NCI-H748 treated with DMSO at 0.1 percent for 48 hours (cell line): ENCODE data around the gene TSPYL6.
"Not testable (repeated sequence)": the region's sequence is repeated elsewhere in the genome, so short reads cannot be mapped to it uniquely, and the experiment has no call there.

ENCODE experiments used
- DNase-seq: peaks from one replicate; lab custom pipeline; 2025; lab: John Stamatoyannopoulos, UW

The TSPYL6 gene

DNA sequence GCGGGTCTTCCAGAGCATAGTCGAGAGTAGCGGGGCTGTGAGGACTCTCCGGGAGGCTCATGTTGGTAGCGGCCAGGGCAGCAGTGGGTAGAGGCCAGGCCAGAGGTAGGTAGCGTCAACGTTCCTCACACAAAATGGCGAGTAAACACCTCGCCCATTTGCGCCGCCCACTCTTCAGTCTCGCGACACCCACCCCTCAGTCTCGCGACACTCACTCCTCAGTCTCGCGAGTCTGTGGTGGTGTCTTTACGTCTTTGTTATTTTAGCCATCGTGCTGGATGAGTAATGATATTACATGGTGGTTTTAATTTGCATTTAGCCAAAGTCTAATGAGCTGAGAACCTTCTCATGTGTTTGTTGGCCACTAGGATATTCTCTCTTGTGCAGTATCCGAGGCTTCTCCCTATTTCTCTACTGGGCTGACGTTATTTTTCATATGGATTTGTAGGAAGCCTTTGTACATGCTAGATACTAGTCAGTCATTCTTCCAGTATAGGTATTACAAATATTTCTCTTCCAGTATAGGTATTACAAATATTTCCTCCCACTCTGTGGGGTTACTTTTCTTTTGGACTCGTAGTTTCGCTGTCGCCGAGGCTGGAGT is at the start of gene TSPYL6:
TSS of gene TSPYL6 (minus strand) at position 139 of the 604 bp plus-strand sequence. CDS start at position 61, 78 bp downstream.
- DNase-seq, result no peak

GRCh38 chr2:54303631-54304030 is 47.6 kb upstream of the TSPYL6 start:
- no peak for DNase-seq

GRCh38 chr2:54298514-54298913 is 42.5 kb upstream of the TSPYL6 start:
- DNase-seq, result no peak

- DNase-seq, result no peak
Measured at GRCh38 chr2:54295911-54296310, 39.9 kb upstream of the TSPYL6 start.

- not testable (repeated sequence) for DNase-seq
Measured at GRCh38 chr2:54294665-54295064, 38.6 kb upstream of the TSPYL6 start.

DNA sequence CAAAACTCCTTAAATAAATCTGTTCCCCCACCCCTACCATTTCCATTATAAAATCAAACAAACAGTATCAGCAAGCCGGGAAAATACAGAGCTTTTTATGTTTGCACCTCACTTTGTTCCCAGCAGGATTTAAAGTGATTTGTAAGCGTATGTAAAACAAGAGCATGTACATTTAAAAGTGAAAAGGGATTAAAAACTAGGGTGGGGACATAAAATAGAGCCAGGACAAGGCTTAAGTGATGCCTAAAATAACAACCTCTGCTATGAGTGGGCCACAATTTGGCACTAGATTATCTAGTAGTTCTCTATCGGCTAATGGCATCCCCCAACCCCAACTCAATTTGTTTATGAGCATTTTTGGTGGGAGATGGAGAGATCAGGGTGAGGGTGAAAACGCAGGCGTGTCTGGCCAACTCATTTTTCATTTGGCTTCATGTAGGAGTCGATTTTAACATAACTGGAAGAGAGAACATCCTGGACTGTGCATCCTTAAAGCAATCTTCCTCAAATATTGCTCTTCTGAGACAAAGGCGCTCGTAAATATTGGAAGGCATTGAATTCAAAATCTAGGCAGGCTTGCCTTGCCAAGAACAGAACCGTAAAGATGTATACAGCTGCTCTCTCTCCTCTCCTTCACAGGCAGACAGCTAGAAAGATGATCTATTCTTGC is 34.5 kb upstream of the TSPYL6 start:
- no peak for DNase-seq

DNA sequence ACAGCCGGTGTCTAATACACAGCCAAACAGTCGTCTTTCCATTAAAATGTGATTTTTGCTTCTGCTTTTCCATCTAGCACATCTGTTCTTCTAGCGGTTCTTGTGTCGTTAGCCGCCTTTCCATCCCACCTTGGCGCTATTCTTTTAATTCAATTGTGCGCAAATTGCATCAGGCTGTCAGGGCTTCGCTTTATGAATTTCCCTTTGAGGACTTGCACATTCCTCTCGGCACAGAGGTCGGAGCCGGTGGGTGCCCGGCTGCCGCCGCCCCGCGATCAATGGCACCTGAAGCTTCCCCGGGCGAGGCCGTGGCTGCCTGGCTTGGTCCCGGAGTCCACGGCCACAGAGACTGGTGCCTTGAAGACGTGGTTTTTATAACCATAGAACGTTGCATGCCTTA is 33.9 kb upstream of the TSPYL6 start:
- no peak for DNase-seq

GRCh38 chr2:54287532-54287931 is 31.5 kb upstream of the TSPYL6 start:
- DNase-seq, result no peak

DNA sequence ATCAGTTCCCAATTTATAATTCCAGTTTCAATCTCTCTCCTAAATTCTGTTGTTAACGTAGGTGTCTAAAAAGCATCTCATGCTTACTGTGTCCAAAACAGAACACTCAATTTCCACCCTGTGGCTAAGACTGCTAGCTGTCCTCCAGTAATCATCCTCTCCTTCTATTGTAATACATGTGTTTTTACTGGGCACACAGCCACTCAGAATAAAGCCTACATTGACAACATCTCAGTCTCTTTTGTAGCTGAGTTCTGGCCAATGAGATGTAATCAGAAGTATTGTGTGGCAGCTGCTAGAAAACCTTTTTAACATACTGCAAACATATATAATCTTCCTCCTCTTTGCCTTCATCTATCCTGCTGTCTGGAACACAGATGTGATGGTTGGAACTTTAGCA is 29.4 kb upstream of the TSPYL6 start:
- no peak for DNase-seq

DNA sequence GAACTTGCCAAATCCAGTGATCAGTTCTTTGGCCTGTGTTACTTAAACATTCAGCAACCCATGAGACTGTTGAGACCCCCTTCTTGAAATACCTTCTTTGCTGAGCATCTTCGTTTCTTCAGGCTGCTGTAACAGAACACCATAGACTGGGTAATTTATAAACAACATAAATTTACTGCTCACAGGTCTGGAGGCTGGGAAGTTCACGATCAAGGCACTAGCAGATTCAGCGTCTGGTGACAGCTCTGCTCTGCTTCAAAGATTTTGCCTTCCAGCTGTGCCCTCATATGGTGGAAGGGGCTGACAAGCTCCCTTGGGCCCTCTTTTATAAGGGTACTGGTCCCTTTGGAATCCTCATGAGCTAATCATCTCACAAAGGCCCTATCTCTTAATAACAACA is 28.8 kb upstream of the TSPYL6 start:
- DNase-seq, result no peak

GRCh38 chr2:54279385-54279784 is 23.4 kb upstream of the TSPYL6 start:
- no peak for DNase-seq

GRCh38 chr2:54275541-54275940 is 19.5 kb upstream of the TSPYL6 start:
- no peak for DNase-seq

DNA sequence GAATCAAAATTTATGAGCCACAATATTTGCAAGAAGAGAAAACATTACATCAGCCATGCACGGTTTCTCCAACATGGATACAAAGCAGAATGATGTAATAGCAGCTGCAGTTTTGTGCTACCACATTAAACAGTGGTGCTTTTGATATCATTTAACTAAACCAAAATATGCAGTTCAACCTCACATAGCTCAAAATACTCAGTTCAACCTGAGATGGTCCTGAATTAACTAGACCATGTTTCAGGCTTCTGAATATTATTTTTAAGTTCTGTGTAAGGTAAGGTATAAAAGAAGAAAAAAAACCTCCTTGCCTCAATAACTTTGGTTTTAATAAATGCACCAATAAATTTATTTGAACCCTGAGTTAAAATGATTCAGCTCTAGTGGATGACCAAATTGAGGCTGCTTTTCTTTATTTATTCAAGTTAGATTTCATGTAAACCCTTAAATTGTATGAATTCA is 18.8 kb upstream of the TSPYL6 start:
- DNase-seq, result no peak

DNA sequence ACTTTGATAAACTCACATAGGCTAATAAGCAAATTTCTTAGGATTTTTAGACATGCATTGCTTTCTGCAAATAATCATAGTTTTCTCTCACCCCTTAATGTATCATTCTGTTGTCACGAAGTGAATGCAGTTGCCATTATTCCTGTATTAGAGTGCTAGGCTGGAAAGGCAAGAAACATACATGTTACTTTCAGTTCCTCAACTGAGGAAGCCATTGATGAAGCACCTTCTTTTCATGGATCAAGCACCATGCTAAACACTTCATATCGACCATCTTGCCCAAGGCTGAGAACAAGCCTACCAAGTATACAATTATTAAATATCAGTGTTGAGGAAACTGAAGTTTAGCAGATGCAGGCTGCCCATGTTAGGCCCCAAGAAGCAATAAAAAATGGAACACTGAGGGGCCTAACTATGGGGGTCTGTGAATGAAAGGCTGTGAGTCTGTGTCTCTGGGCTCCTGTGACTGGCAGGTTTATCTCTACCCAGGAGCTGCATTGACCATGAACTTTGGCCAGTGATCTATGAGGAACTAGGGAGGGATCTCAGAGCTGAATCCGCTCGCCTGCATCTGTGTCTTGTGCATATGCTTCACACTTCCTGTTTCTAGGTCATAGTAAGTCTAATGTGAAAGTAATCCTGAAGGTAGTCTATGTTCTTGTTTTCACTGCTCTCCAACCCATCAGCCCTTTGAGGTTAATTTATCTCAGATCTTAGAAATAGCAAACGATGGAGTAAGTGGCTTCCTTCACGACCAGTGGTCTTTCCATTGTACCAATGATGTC is 16.0 kb upstream of the TSPYL6 start:
- DNase-seq, result no peak

- DNase-seq, result no peak
Measured at GRCh38 chr2:54271189-54271588, 15.2 kb upstream of the TSPYL6 start.

DNA sequence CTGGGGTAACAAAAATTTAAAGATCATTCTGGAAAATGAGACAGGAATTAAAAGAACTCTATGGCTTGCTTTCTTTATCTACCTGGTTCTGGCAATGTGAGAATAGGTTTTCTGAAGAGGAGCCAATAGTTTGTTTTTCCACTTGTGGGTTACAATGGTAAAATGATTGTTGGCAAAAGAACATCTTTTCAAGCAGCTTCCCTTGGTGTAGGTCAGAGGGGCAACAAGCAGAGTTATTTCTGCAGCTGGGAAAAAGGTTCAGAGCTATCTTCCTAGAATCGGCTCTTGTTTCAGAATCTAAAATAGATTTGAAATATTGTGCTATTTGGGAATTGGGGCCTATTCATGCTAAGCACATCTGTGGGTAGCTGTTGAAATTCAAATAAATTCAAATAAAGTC is 11.5 kb upstream of the TSPYL6 start:
- DNase-seq, result no peak

- not testable (repeated sequence) for DNase-seq
Measured at GRCh38 chr2:54265081-54265480, 9.1 kb upstream of the TSPYL6 start.

GRCh38 chr2:54262015-54262765 is 6.2 kb upstream of the TSPYL6 start:
- no peak for DNase-seq

DNA sequence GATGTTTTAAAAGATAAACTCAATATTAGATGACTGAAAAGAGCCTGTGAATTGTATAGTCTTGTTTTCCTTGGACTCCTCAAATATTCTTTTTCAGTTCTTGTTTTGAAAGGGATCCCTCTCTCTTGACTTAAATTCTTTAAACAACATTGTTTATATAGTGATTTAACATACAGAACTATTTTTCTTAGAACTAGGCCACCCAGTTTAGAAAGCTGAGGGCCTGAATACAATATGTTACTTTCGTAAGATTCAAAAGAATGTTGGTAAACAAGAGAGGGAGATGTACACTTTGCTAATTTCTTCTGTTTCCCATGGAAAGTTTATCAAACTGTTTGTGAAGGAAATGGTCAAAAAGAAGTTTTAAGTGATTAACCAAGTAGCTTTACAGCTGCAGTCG is 5.5 kb upstream of the TSPYL6 start:
- DNase-seq, result no peak

GRCh38 chr2:54260241-54260595 is 4.2 kb upstream of the TSPYL6 start:
- no peak for DNase-seq

GRCh38 chr2:54259413-54260240 is 3.6 kb upstream of the TSPYL6 start:
- DNase-seq, result no peak

- DNase-seq, result no peak
Measured at GRCh38 chr2:54258166-54258565, 2.1 kb upstream of the TSPYL6 start.
